HG02973 (cell line): ENCODE results near the gene MAGT1.
"Not testable (repeated sequence)": the region's sequence is repeated elsewhere in the genome, so short reads cannot be mapped to it uniquely, and the experiment has no call there.

ENCODE experiments used
- ATAC-seq: cut with Tn5 transposase; IDR thresholded peaks from one replicate; pipeline ENCODE4 v1.9.1; 2021; ENCODE audit warnings: moderate library complexity; ENCODE audit not compliant: unreplicated experiment

The MAGT1 gene

DNA sequence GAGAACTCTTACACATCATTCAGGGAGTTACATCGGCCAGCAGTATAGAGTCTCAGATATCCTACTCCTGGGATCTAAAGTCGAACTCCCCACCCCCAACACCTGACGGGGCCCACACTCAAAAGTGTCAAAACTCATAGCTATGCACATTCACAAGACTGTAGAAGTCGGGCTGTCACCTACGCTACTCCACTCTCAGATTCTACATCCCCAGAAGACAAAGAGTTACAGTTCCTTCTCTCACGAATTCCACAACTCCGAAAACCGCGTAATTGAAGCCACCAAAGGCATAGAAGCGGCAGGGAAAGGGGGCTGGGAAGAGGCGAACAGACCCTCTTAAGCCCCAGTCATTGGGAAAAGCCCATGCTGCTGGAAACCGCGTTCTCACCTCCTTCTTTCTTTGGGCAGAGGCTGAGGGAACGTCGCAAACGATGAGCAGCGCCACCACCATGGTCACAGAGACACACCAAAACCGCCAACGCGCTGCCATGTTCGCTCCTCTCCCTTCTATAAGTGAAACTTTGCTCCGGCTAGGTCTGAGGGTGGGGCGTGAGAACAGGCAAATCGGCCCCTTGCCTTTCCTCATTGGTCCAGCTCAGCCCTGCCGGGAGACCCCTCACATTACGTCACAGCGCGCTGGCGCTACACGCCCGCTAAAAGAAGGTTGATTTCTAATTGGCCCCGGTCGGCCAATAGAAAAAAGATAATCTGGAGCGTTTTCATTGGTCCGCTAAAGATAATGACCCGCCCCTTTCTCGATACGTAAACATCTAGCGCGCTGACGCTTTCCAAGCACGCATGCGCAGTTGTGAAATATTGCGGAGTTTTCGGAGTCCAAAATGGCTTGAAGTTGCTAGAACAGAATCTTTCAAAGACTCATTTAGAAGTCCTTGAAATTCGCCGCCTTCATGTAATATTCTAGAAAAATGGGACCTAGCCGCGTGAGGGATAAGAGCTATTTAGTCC, at the start of gene MAGT1:
MAGT1 (minus strand) TSS at position 515 of the 966 bp plus-strand sequence; CDS start at position 490, 25 bp downstream.
- peak; percentile 89 for ATAC-seq

DNA sequence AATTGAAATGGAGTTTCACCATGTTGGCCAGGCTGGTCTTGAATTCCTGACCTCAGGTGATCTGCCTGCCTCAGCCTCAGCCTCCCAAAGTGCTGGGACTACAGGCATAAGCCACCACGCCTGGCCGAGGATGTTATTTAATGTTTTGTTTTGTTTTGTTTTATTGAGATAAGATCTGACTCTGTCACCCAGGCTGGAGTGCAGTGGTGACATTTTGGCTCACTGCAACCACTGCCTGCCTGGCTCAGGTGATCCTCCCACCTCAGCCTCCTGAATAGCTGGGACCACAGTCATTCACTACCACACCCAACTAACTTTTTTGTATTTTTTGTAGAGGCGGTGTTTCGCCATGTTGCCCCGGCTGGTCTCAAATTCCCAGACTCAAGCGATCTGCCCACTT, 49.8 kb upstream of the MAGT1 start:
- ATAC-seq = not testable (repeated sequence)

DNA sequence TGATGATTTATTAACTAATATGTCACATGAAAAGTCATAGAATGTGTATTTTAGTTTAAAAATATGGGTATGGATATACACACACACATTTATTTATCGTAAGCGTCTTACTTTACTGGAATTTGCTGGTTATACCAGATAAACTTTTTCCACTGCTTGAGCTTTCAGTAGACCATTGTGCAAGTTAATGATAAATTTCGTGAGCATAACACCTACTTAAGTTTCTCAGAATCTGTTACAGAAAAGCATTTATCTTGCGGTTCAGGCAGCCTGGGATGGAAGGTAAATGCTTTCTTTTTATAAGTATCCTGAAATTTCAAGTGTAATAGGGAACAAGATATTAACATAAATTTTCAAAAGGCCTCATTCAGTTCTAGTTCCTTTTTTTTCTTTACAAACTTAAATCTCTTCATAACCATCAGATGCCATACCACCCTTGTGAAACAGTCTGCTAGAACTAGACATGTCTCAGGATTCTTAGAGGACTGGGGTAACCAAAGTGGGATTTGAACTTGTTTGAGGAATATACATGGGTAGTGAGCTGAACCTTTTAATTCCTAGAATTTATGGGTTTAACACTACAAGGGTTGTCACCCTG, 42.9 kb upstream of the MAGT1 start:
- ATAC-seq = no peak

DNA sequence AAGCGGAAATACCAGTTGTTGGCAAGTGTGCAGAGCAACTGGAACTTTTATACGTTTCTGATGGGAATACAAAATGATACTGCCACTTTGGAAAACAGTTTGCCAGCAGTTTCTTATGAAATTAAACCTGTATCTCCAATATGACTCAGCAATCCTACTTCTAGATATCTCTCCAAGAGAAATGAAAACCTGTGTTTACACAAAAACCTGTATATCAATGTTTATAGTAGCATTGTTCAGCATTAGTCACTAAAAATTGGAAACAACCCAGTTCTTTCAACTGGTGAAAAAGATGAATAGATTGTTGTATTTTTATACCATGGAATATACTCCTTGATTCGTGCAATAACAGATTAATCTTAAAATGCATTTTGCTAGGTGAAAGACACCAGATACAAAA, 42.1 kb upstream of the MAGT1 start:
- ATAC-seq = no peak

DNA sequence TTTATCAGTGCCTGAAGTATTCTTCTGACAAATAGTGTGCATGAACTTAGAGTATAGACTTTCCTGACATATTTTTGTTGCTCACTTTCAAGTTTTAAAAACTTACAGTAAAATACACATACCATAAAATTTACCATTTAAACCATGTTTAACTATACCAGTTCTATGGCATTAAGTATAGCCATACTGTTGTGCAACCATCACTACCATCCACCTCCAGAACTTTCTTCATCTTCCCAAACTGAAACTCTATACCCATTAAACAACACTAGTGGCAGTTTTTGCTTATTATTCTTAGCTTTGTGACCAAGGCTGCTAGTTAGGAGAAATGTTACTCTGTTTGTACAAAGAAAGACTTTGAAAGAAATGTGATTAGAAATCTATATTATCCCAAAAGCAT, 41.1 kb upstream of the MAGT1 start:
- ATAC-seq = no peak

DNA sequence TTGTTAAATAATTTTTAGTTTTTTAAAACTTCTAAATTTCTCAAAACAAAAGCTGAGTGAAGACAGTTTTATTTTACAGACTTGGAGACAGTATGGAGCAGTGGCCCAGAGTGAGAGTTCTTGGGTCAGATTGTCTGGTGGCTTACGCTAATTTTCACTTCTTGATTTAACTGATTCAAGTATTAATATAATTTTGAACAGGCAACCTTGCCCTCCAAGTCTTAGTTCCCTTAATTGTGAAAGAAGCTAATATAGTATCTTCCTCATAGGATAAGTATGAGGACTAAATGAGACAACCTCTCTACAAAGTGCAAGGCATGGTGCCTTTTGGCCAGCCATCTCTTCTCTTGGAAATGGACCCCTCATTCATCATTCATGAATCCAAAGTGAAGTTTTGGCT, 40.7 kb upstream of the MAGT1 start:
- no peak for ATAC-seq

DNA sequence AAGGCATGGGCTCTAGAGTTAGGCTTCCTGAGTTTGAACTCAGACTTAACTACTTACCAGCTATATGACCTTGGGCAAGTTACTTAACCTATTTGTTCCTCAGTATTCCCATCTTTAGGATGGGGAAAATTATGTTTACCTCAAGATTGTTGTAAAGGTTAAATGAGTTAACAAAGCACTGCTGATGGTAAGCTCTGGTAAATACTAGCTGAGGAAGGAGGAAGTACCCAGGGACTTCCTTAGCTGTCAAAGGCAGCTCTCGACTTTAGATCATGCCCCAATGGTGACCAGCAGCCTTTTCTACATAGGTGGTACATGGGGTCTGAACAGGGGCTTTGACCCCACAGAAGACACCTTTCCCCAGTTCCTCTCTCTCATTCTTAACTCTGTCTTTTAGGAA, 35.3 kb upstream of the MAGT1 start:
- ATAC-seq = no peak

DNA sequence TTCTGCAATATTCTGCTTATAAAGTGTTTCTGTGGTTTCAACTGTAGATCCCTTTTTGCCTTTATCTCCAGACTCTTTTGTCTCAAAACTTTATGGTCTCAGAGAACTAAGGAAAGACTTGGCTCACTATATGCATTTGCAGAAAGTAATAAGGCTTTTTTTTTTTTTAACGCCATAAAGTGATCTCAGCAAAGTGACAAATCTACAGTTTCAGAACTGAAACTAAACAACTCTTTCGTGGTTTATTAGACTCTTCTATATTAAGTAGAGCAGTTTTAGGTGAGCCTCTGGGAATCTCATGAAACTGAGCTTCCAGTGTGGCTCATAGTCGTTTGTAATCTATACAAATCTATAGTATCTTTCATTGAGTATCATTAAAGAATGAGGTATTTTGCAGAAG, 30.5 kb upstream of the MAGT1 start:
- ATAC-seq = no peak

DNA sequence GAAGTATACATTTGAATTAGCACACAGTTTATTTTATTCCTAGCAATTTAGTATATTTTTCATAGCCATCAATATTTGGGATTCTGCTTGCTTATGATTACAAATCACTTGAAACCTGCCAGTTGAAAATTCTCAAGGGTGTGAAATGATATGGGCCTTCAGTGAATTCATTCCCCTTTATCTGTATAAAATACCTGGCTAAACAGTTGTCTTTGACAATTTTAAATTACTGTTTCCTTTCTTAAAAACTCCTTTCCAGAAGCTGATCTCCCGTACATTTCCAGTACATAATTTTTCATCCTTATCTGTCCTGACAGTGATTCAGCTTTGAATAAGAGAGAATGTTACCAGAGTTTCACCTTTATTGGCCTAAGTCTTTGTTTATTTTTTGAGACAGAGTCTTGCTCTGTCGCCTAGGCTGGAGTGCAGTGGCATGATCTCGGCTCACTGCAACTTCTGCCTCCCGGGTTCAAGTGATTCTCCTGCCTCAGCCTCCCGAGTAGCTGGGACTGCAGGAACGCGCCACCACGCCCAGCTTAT, 29.2 kb upstream of the MAGT1 start:
- no peak for ATAC-seq

DNA sequence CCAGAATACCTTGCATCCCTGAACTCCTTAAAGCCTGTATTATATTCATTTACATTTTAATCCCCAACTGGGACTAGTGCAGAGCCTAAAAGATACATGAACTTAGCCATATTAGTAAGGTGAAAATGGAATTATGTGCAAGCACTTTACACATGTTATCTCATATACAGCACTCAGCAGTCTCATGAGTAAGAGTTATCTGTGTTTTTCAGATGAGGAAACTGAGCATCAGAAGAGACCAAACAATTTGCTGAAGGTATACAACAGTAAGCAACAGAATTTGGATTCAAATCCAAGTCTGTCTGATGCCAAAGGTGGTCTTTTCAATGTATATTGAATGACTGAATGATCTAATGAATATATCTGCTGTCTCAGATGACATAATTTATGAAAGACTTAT, 27.6 kb upstream of the MAGT1 start:
- no peak for ATAC-seq

DNA sequence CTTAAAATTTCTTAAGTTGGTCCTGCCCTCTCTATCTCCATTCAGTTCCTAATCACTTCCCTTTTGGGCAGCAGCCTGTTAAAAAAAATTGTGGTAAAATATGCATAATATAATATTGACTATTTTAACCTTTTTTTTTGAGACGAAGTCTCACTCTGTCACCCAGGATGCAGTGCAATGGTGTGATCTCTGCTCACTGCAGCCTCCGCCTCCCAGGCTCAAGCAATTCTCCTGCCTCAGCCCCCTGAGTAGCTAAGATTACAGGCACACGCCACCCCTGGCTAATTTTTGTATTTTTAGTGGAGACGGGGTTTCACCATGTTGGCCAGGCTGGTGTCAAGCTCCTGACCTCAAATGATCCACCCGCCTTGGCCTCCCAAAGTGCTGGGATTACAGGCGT, 24.1 kb upstream of the MAGT1 start:
- ATAC-seq = not testable (repeated sequence)

DNA sequence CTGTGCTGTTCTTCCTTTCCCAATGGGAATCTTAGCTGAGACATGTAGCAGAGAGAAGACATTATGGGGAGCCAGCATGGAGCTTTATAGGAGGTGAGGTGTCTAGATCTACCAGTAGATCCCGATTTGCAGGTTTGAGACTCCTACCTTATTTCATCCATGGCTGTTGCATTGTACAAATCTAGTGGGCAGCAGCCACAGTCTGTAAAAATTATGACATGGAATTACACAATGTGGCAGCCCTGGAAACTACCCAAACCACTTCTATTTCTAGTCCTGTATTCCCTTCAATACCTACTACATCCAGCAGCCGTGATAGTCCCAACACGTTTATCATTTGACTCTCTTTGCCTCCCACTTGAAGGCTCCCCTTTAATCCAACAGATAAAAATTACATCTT, 23.3 kb upstream of the MAGT1 start:
- ATAC-seq = no peak

DNA sequence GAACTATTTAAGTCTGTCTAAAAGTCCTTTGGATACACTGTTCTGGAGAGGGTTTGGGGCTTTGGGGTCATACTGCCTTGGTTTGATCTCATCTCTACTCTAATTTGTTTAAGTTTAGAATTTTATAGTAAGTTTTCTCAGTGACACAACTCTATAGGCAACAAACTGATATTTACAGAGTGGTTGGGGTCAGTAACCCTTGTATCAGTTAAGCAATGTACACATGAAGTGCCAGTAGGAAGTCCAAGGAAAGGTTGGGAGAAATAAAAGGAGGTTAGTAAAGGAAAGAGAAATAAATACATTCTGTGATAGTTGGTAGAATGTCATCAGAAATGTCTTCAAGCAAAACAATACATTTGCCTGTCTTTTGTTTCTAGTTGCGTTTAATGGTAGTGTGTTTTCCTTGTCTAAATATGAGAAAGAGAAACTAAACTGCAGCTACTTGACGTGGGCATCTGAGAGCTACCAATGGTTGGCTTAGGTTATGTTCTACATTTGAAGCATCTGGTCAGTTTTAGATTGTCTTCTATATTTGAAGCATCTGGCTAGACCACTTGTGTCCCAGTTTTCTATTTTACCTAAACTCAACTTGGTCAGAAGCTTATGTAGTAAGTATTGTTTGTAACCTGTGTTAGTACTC, 22.2 kb upstream of the MAGT1 start:
- no peak for ATAC-seq

DNA sequence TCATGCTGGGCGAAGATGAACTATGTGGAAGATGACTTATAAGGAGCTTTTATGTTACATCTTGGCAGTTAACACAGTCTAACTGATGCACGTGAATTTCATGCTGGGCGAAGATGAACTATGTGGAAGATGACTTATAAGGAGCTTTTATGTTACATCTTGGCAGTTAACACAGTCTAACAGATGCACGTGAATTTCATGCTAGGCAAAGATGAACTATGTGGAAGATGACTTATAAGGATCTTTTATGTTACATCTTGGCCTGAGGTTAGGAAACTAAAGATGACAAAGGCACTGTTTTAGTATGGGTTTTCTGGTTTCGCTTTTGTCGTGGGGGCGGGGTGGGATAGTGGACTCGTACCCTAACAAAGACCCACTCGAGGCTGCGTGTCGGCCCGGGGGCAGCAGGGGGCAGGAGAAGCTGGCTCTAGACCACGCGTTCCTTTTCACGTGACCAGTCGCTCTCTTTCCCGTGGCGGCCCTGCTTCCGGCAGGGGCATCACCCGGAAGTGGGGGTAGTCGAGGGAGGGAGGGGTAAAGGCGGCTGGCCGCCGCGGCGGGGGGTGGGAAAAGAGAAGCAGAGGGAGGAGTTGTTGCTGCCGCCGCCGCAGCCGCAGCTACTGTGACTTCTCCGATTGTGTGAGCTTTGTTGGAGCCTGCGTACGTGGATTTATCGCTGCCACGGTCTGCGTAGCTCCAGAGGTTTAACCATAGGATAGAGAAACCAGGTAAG, 15.0 kb upstream of the MAGT1 start, which contains the start of gene ATP7A:
ATP7A (plus strand) TSS at position 586 of the 733 bp plus-strand sequence. CDS start 60,949 bp downstream, outside the sequence.
- peak; percentile 94 for ATAC-seq

DNA sequence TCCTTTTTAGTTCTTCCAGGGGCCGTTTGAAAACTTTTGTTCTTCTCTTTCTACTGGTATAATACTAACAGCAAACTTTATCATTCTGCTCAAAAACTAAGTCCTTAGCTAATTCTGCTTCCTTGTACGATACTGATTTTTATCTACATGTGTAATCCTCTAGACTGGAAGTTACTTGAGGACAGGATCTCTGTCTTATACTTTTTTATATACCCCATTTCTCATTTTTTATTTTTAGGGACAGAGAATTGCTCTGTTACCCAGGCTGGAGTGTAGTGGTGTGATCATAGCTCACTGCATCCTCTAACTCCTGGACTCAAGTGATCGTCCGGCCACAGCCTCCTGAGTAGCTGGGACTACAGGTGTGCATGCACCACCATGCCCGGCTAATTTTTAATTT, 6.3 kb upstream of the MAGT1 start:
- ATAC-seq = no peak

DNA sequence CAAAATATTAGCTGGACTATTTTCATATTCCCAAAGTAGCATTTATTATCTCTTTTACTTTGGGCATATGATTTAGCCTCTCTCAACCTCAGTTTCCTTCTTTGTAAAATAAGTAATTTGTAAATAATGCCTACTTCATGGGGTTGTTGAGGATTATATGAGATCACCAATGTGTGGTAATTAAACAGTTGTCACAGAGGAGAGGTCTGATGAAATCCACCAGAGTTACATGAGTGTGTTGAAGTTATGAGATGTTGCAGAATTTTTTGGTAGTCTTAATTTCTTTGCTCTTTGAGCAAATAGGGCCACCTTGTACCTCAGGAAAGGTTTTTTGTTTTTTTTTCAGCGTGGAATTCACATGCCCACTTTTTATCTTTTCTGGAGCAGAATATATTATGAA, 5.5 kb upstream of the MAGT1 start:
- no peak for ATAC-seq

DNA sequence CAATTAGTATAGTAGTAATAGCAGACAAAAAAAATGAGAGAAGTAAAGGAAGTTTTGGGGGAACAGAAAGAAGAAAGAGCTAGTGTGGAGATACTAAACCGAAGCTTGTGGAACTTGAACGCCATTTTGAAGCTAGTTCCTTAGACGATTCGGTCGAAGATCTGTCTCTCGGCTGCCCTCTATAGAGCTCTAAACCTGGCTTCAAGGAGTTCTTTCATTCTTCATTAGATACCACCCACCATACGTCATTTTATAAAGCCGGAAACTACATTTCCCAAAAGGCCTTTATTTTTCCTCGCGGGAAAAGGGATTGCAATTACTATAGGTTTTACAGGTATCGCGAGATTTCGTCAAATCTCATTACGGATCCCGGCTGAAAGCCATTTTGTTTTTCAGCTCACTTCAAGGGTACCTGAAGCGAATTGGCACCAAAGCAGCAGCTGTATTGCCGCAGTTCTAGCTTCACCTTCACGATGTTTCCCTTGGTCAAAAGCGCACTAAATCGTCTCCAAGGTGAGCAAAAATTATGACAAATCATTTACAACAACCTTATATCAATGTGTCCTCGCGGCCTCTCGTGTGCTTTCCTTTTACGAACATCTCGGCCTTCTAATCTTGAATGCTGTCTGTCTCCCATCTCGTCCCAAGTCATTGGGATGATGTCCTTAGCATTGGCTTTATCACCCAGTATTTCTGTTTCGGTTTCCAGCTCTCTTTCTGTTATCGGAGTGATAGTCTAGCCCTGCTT, 4.0 kb upstream of the MAGT1 start, which contains the start of gene COX7B:
COX7B (plus strand) TSS at position 388 of the 748 bp plus-strand sequence; CDS start at position 474, 86 bp downstream.
- ATAC-seq = peak; percentile 61

DNA sequence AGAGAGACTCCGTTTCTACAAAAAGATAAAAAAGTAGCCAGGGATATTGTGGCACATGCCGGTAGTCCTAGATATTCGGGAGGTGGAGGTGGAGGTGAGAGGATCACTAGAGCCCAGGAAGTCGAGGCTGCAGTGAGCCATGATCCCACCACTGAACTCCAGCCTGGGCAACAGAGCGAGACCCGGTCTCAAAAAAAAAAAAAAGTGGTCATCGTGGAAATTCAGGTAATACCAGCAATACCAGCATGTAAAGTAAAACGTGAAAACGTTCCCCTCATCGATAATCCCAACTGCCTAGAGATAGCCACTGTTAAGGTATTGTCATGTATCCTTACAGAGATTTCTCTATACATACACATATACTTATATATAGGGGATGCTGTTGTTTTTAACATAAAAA, 1.5 kb downstream of the MAGT1 start:
- no peak for ATAC-seq

DNA sequence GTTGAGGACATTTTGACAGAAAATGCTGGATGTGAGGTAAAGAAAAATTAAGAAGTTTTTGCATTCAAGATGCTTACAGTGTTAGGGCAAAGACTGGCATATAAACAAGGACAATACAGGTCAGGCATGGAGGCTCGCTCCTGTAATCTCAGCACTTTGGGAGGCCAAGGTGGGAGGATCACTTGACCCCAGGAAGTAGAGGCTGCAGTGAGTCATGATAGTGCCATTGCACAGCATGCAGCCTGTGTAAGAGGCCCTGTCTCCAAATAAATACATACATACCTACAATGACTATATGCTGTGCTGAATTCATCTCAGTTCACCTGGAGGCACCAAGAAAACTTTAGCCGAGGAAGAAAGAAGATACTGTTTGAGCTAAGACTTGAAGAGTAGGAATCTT, 2.3 kb downstream of the MAGT1 start:
- ATAC-seq = no peak

DNA sequence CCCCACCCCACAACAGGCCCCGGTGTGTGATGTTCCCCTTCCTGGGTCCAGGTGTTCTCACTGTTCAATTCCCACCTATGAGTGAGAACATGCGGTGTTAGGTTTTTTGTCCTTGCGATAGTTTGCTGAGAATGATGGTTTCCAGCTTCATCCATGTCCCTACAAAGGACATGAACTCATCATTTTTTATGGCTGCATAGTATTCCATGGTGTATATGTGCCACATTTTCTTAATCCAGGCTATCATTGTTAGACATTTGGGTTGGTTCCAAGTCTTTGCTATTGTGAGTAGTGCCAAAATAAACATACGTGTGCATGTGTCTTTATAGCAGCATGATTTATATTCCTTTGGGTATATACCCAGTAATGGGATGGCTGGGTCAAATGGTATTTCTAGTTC, 13.8 kb downstream of the MAGT1 start:
- ATAC-seq = not testable (repeated sequence)
